HG03558 (cell line): ENCODE measurements around the gene APOL2.
"Not testable (repeated sequence)": the region's sequence is repeated elsewhere in the genome, so short reads cannot be mapped to it uniquely, and the experiment has no call there.

Experiments used
- ATAC-seq: cut with Tn5 transposase; IDR thresholded peaks from one replicate; pipeline ENCODE4 v1.9.1; 2021; ENCODE audit warnings: moderate number of reproducible peaks; ENCODE audit not compliant: unreplicated experiment; ENCODE audit errors: extremely low read depth

Gene APOL2

DNA sequence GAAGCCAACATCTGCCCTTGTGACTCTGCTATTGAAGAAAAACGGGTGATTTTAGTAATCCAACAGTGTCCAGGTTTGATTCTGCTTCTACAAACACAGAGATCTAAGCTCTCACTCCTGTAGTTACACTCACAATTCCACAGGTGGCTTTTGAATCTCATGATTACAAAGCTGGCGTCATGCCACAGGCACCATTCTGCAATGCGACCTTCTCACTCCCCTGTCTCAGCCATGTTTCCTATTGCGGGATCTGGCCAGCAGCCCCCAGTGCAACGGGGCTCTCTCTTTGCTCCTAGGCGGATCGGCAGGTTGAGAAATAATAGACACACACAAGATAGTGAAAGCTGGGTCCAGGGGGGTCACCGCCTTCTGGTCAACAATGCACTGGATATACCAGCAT lies 36.4 kb downstream of the APOL2 start:
- not testable (repeated sequence) for ATAC-seq

DNA sequence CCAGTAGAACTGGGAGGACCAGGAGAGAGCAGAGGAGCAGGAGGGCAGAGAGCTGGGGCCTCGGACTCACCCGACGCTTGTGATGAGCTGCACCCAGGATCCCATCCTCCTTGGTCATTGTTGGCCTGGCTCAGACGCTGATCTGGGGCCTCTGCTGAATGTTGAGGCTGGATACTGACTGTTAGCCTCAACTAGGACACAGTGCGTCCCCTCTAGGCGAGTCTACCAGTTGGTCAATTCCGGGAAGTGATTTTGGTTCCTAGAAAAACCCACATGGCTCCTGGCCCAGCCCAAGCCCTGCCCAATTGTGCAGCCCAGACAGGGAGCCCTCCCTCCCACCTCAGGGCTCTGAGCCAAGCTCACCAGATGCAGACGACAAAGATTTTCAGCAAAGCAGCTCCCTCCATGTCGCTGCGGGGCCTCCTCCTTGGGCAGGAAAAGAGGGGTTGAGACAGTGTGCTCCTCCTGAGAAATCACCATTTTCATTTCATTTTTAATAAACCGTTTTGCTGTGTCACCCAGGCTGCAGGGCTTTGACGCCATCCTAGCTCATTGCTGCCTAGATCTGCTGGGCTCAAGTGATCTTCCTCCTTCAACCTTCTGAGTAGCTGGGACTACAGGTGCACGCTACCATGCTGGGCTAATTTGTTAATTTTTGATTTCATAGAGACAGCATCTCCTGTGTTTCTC lies 37.6 kb downstream of the APOL2 start, which contains the start of gene APOL4:
Gene APOL4 (minus strand): TSS at position 180 of the 690 bp plus-strand sequence. CDS start 75 bp downstream, at position 105.
- ATAC-seq, result no peak

DNA sequence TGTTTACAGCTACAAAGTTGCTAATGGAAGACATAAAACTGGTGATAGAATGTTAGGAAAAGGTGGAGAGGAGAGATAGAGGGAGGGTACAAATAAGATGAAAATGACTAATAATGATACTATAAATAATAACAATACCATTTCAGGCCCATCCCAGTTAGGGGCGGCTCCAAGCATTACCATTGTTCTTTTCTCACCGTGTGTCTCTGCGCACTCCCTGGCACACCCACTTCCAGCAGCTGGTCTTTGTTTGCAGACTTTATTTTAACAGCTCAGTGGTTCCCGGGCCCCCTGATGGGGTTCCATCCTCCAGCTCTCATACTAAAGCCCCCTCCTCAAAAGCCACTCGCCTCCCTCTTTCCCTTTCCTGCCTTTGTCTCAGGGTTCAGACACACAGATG lies 38.3 kb downstream of the APOL2 start:
- not testable (repeated sequence) for ATAC-seq

DNA sequence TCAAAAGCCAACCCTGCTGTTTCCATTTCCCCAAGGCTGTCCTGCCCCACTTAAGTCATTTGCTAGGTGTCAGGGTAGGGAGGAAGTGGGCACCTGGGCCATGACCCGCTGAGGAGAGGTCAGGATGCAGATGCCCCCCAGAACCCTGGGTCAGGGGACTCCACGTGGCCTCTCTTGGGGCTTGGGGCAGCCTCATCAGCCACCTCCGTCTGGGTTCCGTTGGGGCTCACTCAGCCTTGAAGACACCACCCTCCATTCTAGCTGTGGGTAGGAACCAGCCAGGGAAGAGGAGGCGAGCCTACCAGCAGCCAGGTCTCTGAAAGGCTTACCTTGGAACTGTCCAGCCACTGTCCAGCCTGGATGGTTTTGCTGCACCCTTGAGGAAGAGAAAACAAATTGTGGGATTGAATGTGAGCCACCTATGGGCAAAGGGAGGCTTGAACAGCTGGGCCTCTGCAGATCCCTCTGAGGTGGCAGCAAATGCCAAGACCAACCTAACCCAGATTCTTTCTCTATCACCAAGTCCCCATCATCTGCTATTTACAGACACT lies 40.3 kb downstream of the APOL2 start:
- ATAC-seq, result no peak

DNA sequence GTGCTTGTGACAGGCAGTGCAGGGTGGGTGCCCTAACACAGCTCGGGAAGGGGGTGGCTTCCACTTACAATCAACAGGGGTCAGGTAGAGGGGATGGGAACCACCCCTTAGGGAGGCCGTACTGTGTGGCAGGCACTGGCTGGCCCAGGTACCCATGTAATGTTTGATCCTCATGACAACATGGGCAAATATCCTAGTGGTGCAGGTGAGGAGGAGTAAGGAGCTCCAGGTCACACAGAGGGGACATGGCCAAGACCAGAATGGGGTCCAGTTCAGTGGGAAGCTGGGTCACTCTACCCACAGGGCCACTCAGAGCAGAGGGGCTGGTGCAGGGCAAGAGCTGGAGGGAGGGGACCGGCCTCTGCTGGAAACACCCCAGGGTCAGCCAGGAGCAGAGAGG lies 40.8 kb downstream of the APOL2 start:
- ATAC-seq, result no peak

DNA sequence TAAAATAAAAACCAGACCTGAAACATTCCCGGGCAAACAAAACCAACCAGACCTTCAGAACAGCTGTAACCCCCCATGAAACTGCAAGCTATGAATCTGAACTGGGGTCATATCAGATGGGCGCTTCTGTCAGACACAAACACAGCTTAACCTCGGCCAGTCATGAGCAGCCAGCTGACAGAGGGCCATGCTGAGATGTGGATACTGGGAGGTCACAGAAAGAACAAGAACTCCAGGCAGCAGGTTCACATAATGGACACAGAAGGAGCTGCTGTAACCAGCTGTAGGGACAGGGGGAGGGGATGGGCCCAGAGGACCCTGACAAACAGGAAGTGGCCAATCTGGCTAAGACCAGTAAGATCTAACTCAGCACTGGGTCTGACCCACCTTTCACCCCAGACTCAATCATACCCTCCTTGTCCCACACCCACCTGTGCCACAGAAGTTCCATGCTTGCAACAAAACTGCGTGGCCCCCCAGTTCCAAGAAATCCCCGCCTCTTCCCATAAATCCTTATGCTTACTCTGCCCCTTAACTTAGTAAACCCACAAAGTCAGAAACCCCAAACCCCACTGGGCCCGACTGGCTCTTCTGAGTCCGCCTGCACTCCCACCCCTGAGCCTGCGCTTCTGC lies 41.7 kb downstream of the APOL2 start:
- ATAC-seq, result no peak

DNA sequence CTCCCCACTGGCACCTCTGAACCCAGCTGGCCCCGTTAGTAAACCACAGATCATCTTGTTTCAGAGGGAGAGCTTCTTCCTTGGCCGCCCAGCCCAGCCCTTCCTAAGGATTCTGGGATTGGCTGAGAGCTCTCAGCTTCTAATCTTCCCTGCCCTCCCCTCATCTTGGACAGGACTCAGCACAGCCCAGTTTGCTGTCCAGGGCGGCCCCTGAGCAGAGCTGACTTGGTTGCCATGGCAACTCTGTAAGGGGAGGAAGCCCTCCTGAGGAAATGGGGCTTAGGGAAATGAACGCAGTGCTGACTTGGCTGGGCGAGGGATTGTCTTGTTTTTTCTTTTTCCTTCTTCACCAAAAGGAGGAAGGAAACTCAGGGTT lies 42.3 kb downstream of the APOL2 start:
- ATAC-seq, result no peak

DNA sequence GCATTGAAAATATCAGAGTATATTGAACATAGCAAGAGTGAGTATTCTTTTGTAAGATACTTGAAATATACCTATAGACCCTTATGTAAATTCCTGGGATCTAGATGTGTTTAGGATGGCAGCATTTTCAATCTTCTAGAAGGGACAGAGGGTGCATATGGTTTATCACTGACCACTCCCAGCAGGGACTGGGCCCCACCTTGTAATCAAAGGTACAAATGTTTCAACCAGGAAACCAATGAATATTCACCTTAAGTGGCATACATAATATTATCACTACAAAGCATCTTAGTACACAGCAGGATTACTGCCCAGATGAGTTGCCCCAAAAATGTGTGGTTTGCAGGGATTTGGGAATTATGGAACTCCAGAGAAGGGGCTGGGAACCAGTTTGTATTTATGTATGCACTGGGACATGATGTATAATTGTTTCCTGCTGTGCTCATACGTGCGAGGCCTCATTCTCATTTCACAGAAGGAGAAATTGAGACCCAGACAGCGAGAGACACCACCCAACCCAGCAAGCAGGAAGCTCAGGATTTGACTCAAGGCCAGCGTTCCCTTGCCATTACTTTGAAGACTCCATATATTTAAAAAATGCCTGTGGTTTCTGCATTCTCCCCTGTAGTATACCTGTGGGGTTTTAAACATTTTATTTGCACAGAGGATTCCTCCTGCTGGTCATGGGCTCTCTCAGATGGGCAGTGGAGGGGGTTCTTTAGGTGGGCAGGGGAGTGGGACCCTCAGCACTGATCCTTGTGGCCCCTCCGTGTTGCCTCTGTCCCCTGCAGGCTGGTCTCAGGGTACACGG lies 42.9 kb downstream of the APOL2 start:
- ATAC-seq, result no peak

DNA sequence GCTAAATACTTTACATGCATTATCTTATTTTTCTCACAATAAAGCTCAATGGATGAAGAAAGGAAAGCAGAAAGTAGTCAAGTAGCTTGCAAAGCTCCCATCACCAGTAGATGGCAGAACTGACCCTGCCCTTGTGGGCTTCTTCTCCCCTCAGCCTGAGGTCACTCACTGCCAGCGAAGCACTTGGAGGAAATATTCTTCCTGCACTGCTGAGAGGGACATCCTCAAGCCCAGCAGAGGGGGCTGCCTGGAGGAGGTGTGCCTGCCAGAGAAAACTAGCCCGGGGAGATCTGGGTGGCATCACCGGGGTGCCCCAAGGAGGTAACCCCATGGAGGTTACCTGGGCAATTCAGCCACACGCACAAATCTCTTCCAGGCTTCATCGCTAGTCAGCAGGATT lies 44.4 kb downstream of the APOL2 start:
- no peak for ATAC-seq

DNA sequence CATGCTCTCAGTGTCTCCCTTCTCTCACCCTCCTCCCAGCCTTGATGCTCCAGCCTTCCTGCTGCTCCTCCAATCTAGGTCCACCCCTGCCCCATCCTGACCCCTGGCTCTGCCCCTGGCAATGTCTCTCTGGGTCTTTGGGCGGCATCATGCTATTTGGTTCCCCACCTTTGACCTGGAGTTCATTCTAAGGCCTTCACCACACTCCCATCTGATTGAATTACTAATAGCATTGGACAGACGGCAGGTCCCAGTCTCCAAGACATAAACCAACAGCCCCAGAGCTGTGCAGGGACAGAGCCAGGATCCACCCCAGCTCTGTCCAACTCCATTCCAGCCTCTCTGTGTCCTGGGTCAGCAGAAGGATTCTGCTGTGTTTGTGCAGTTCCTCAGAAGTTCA lies 44.9 kb downstream of the APOL2 start:
- ATAC-seq, result no peak

DNA sequence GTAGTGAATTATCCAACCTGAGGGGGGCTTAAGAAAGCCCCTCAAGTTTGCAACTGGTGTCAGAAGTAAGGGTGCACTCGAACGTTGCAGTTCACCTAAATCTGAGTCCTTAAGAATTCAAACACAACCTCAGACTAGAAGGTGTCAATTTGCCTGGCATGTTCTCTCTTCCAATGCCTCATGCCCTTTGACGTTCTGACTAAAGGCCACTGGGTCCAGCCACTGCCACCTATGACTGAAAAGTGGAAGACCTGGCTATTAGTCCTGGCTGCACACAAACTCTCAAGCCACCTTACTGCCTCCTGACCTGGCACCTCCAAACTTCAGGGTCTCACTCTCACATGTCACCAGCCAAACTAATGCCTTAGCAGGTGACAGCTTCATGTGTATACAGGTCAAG lies 45.8 kb downstream of the APOL2 start:
- ATAC-seq, result no peak

DNA sequence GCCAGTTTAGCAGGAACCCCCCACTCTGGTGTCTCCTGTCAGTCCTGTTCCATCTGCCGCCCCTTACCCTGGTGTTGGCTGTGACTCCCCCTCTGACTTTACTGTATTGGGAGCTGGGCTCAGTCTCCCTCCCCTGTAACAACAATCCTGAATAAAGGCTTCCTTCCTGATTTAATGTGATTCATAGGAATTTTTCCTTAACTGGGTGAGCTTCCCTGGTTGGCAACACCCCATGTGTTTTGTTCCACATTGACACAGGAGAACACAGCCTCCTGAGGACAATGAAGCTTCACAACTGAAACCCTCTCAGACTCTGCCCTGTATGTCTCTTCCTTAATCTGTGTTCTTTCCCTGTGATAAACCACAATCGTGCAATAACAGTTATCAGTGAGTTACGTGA lies 46.2 kb downstream of the APOL2 start:
- ATAC-seq, result no peak

DNA sequence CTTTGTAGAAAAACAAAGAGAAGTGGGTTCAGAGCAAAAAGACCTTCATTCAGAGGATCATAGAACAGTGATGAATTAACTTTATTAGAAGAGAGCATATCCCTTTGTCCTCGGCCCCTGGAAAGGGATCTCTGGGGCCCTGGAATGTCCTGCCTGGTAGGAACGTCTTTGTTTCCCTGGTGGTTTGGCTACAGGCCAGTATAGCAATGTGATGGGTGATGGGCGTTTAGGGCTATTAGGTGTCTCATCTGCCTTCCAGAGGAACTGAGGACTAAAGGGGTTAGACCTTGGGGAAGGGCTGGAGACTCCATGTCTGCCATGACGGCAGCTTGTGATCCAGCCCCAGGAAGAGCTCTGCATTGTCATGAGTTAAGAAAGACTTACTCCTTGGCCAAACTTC lies 46.8 kb downstream of the APOL2 start:
- ATAC-seq, result no peak

DNA sequence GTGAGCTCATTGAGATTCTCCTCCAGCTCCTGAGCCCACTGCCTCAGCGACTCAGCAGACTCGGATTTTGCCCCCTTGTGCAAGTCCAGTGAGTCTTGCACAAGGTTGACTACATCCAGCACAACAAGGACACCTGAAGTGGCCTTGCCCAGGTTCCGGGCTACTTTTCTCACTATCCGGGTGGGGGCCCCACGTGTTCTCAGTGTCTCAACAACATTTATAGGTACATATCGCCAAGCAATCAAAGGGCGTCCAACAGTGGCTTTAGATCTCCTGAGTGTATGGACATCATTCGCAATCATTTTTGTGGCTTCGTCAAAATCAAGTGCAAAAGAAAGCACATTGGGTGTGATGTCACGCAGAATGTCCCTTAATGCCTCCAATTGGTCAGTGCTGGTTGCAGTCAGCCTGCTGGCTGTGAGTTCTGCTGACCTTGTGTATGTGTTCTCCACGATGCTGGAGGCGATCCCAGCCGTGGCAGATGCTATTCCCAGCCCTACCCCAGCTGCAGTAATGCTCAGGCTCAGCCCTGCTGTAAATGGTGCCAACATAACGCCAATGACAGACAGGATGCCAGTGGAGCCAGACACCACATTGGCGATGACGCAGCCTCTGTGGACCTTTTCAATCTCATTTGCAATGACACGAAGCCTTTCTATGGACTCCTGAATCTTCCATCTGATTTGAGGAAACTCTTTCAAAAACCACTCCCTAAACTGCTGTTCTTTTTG lies 48.1 kb downstream of the APOL2 start:
- no peak for ATAC-seq

DNA sequence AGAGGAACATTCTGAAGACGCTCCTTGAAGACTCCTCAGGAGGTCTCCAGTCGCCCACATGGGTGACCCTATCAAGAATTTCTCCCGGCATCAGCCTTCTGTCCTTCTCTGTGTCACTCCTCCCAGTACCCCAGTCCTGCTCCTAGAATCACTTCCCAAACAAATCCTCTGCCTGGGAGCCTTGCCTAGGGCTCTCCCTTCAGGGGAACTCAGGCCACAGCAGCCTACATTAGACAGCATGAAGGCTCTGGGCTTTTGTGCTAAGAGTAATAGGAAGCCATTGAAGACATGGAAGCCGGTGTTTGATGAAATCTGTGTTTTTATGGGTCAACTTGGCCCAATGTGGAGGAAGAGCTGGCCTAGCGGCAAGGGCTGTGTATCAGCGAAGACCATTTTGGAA lies 51.5 kb downstream of the APOL2 start:
- ATAC-seq, result not testable (repeated sequence)

DNA sequence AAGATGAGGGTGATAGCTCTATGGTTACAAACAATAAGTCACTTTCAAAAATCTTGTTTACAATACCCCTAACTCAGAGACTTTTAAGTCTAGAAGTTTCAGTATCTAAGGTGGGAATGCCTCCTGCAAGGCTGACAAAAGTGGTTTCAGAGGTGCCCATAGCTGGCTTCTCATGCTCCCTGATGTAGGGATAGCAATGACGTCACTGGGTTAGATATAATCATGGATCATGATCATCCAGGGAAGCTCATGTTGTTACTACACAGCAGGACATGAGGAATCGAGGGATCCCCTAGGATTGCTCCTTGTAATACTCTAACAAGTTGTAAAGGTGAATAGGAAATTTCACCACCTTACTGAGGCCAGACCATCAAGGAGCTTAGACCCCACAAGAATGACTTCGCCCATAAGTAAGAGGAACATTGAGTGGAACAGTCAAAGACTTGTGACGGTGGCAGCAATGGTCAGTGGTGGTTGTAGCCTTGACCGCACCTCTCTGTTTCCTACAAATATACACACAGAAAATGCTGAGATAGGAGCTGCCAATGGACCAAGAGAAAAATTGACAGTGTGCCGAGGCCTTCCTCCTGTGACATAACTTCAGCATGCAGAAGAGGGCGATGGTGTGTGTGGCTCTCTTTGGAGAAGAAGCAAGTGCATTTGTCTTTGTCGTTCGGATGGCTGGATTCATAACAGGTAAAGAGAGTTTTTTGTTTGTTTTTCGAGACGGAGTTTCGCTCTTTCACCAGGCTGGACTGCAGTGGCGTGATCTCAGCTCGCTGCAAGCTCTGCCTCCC lies 53.3 kb downstream of the APOL2 start:
- ATAC-seq, result no peak

DNA sequence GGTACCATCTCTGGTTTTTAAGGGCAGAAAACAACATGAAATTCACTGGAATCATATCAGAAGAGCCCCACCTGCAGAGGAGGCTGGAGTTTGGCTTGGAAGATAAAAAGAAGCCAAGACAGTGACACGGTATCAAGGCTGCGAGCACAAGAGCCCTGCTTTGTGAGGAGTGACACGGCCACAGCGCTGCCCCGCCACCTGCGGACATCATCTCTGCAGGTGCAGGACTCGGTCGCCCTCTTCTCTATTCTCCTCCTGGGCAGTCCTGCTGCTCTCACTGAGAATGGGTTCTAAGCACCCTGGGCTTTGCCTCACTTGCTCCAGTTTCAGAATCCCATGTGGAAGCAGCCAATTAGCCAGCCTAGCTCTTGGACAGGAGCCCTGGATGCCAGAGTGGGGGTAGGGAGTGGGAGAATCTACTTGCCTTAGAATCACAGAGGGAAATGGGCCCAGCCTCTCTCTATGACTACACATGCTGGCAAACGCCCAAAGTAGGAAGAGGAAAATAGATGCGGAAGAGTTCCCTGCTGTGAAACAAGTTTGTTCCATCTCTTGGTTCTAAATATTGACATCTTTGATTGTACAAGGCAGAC lies 54.8 kb downstream of the APOL2 start:
- no peak for ATAC-seq

DNA sequence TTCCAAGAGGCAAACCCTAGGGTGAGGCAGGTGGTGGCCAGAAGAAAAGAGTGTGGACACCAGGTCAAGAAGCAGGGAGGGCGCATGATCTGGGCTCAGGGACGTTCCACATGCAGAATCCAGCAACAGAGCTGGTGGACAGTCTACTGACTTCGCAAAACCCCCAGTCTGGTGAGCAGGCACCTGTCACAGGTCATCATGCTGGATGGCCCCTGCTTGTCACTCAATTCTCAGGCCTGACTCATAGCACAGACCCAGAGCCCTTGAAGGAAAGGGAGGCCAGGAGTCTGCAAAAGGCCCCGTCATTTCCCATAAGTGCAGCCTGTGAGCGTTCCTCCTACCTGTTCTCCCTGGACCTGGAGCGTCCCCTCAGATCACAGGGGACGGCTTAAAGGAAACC lies 55.9 kb downstream of the APOL2 start:
- no peak for ATAC-seq

DNA sequence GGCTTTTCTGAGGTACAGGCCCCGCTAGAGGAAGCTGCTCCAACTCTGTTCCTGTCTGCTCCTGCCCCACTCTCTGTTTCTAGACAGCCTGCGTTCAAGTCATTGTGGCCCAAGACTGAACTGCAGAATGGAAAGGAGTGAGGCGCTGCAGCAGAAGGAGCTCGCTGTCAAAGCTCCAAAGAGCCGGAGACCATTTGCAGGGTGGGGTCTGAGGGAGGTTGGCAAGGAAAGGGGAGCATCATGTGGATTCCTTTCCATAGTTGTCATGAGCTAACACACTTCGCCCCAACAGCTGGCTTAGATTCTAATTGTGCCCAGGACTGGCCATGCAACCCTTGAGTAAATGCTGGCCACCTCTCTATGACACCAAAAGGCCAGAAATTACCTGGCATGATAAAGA lies 56.5 kb downstream of the APOL2 start:
- no peak for ATAC-seq
